Ectodermal cell (in vitro differentiated cells): Measurements from ENCODE around the gene ZDHHC9.

Experiments
- H3K27ac ChIP-seq: 2 replicates; pipeline ENCODE4 v1.7.0; 2013; ENCODE audit warnings: mild to moderate bottlenecking, low read depth, low read length; ENCODE audit not compliant: insufficient read depth, poor library complexity, severe bottlenecking
- H3K27me3 ChIP-seq: 2 replicates; pipeline ENCODE4 v1.7.0; 2013; ENCODE audit warnings: mild to moderate bottlenecking, low read length; ENCODE audit not compliant: insufficient read depth, control insufficient read depth, poor library complexity, severe bottlenecking
- H3K36me3 ChIP-seq: one replicate; pipeline ENCODE4 v1.7.0; 2013; ENCODE audit warnings: low read length; ENCODE audit not compliant: control insufficient read depth, insufficient read depth
- H3K4me1 ChIP-seq: one replicate; pipeline ENCODE4 v1.7.0; 2013; ENCODE audit warnings: low read length; ENCODE audit not compliant: control insufficient read depth, insufficient read depth
- H3K4me3 ChIP-seq: 2 replicates; pipeline ENCODE4 v1.7.0; 2013; ENCODE audit warnings: low read depth, low read length, control low read depth; ENCODE audit not compliant: insufficient read depth
- H3K9me3 ChIP-seq: 2 replicates; pipeline ENCODE4 v1.7.0; 2013; ENCODE audit warnings: mild to moderate bottlenecking, low read length, moderate library complexity; ENCODE audit not compliant: control insufficient read depth
- WGBS, 2 experiments: methylation state at CpG; one replicate each; pipeline ENCODE4 v1.1.7; 2013; ENCODE audit warnings: missing lambda C conversion rate in 2 of 2; 5-methylcytosine and 5-hydroxymethylcytosine counted together

ZDHHC9 gene

GRCh38 chrX:129843209-129843458 is 552 bp downstream of the ZDHHC9 start:
- no peaks in the 10 kb centered on the region for H3K27me3 ChIP-seq
- H3K4me1 ChIP-seq = no peaks in the 10 kb centered on the region
- H3K27ac ChIP-seq = peak overlapping the region; percentile 44
- H3K9me3 ChIP-seq = no peaks in the 10 kb centered on the region
- H3K4me3 ChIP-seq = peak overlapping the region; percentile 65
- H3K36me3 ChIP-seq = no peaks in the 10 kb centered on the region
- WGBS, 2 experiments = 0% methylated on average over 23 of the region's 23 CpGs

GRCh38 chrX:129842510-129843208 is 1.0 kb downstream of the ZDHHC9 start:
- Histone ChIP-seq H3K27ac (no peak overlapping the region), H3K9me3 (no peaks in the 10 kb centered on the region), H3K36me3 (no peaks in the 10 kb centered on the region), H3K4me3 (peak overlapping the region; percentile 65), H3K4me1 (no peaks in the 10 kb centered on the region), H3K27me3 (no peaks in the 10 kb centered on the region)
- WGBS, 2 experiments = 13 to 14% methylated on average over 16 to 17 of the region's 17 CpGs

GRCh38 chrX:129840344-129840743 is 3.3 kb downstream of the ZDHHC9 start:
- no peak overlapping the region for H3K4me3 ChIP-seq

GRCh38 chrX:129836827-129837226 is 6.9 kb downstream of the ZDHHC9 start:
- Histone ChIP-seq H3K4me1 (no peaks in the 10 kb centered on the region), H3K36me3 (no peaks in the 10 kb centered on the region), H3K27ac (no peak overlapping the region), H3K27me3 (no peaks in the 10 kb centered on the region), H3K9me3 (no peaks in the 10 kb centered on the region), H3K4me3 (no peak overlapping the region)
- WGBS, 2 experiments = 96 to 98% methylated on average over 3 of the region's 3 CpGs

More at GRCh38 chrX:129840344-129840743, 3.3 kb downstream of the ZDHHC9 start:
- Histone ChIP-seq H3K27me3 (no peaks in the 10 kb centered on the region), H3K36me3 (no peaks in the 10 kb centered on the region), H3K27ac (no peak overlapping the region), H3K4me1 (no peaks in the 10 kb centered on the region), H3K9me3 (no peaks in the 10 kb centered on the region)
- 65 to 74% methylated on average over 5 of the region's 5 CpGs for WGBS, 2 experiments

- WGBS, 2 experiments = 93 to 95% methylated on average over 4 to 5 of the region's 5 CpGs
- Histone ChIP-seq H3K4me1 (no peaks in the 10 kb centered on the region), H3K36me3 (peaks cover 5% of the 10 kb centered on the region), H3K9me3 (no peaks in the 10 kb centered on the region), H3K4me3 (no peak overlapping the region), H3K27ac (no peak overlapping the region), H3K27me3 (no peaks in the 10 kb centered on the region)
Observed at GRCh38 chrX:129833153-129833990, 10.3 kb downstream of the ZDHHC9 start.

GRCh38 chrX:129831091-129831885 is 12.4 kb downstream of the ZDHHC9 start:
- H3K27ac ChIP-seq = peak overlapping the region; percentile 16
- no peaks in the 10 kb centered on the region for H3K9me3 ChIP-seq
- WGBS, 2 experiments = 80 to 82% methylated on average over 5 to 6 of the region's 8 CpGs

GRCh38 chrX:129830494-129830893 is 13.2 kb downstream of the ZDHHC9 start:
- Histone ChIP-seq H3K4me3 (no peak overlapping the region), H3K36me3 (peaks cover 5% of the 10 kb centered on the region), H3K9me3 (no peaks in the 10 kb centered on the region), H3K4me1 (no peaks in the 10 kb centered on the region), H3K27me3 (no peaks in the 10 kb centered on the region), H3K27ac (no peak overlapping the region)
- 81 to 87% methylated on average over 3 to 4 of the region's 4 CpGs for WGBS, 2 experiments

More at GRCh38 chrX:129831091-129831885, 12.4 kb downstream of the ZDHHC9 start:
- no peak overlapping the region for H3K4me3 ChIP-seq
- H3K36me3 ChIP-seq = peaks cover 5% of the 10 kb centered on the region
- H3K4me1 ChIP-seq = no peaks in the 10 kb centered on the region
- H3K27me3 ChIP-seq = no peaks in the 10 kb centered on the region

- Histone ChIP-seq H3K4me3 (no peak overlapping the region), H3K9me3 (no peaks in the 10 kb centered on the region), H3K27me3 (no peaks in the 10 kb centered on the region), H3K27ac (no peak overlapping the region), H3K36me3 (peaks cover 5% of the 10 kb centered on the region), H3K4me1 (no peaks in the 10 kb centered on the region)
- 86 to 94% methylated on average over 2 to 3 of the region's 4 CpGs for WGBS, 2 experiments
Observed at GRCh38 chrX:129825746-129826505, 17.8 kb downstream of the ZDHHC9 start.

- Histone ChIP-seq H3K36me3 (peaks cover 5% of the 10 kb centered on the region), H3K27ac (no peak overlapping the region), H3K27me3 (no peaks in the 10 kb centered on the region), H3K4me1 (no peaks in the 10 kb centered on the region), H3K9me3 (no peaks in the 10 kb centered on the region), H3K4me3 (no peak overlapping the region)
- WGBS, 2 experiments = 92% methylated on average over 2 of the region's 4 CpGs; no CpG with 5 or more reads in 1 of the 2 experiments
Observed at GRCh38 chrX:129824620-129825019, 19.1 kb downstream of the ZDHHC9 start.
